ENCODE measurements around the gene CEP83. TPM values are rescaled to one million over a fixed set of nuclear protein-coding genes. Genes with fewer than 3 reads are reported as not detected.
"Not testable (repeated sequence)": the region's sequence is repeated elsewhere in the genome, so short reads cannot be mapped to it uniquely, and the experiment has no call there.

Gene CEP83
- total RNA-seq, 2 experiments from 2014 or later: 19.0 to 21.5 TPM

GRCh38 chr12:94398685-94399084 lies 61.0 kb downstream of the CEP83 start:
- H3K4me1 Mint-ChIP-seq (ENCODE audit: low read depth); intact Hi-C loops (cut with micrococcal nuclease); H3K4me3 Mint-ChIP-seq; CTCF ChIA-PET; DNase-seq; H3K27me3 Mint-ChIP-seq (ENCODE audit: low read depth); H3K27ac Mint-ChIP-seq: not testable (repeated sequence)
- peaks cover 65% of the 10 kb centered on the region for H3K36me3 Mint-ChIP-seq (ENCODE audit: low read depth)
- peaks cover 17% of the 10 kb centered on the region for H3K9me3 Mint-ChIP-seq

- Mint-ChIP-seq H3K27ac (no peak overlapping the region), H3K4me1 (ENCODE audit: low read depth) (no peaks in the 10 kb centered on the region), H3K4me3 (no peak overlapping the region), H3K27me3 (ENCODE audit: low read depth) (no peaks in the 10 kb centered on the region), H3K9me3 (peaks cover 18% of the 10 kb centered on the region), H3K36me3 (ENCODE audit: low read depth) (peaks cover 67% of the 10 kb centered on the region)
- DNase-seq: no peak
- CTCF ChIA-PET: no interaction called here
- intact Hi-C loops (cut with micrococcal nuclease): no loop called here
These were observed 62.3 kb downstream of the CEP83 start for GRCh38 chr12:94397401-94397800.

- Mint-ChIP-seq H3K36me3 (ENCODE audit: low read depth) (peaks cover 70% of the 10 kb centered on the region), H3K9me3 (peaks cover 23% of the 10 kb centered on the region)
- DNase-seq; H3K4me3 Mint-ChIP-seq; H3K4me1 Mint-ChIP-seq (ENCODE audit: low read depth); intact Hi-C loops (cut with micrococcal nuclease); CTCF ChIA-PET; H3K27me3 Mint-ChIP-seq (ENCODE audit: low read depth); H3K27ac Mint-ChIP-seq: not testable (repeated sequence)
These were observed 63.7 kb downstream of the CEP83 start for GRCh38 chr12:94396014-94396413.

- peaks cover 69% of the 10 kb centered on the region for H3K36me3 Mint-ChIP-seq (ENCODE audit: low read depth)
- no peak overlapping the region for H3K27ac Mint-ChIP-seq
These were observed 69.6 kb downstream of the CEP83 start for GRCh38 chr12:94390130-94390485.

GRCh38 chr12:94389482-94390129 lies 70.1 kb downstream of the CEP83 start:
- Mint-ChIP-seq H3K9me3 (peaks cover 17% of the 10 kb centered on the region), H3K36me3 (ENCODE audit: low read depth) (peaks cover 70% of the 10 kb centered on the region)
- intact Hi-C loops (cut with micrococcal nuclease); H3K27me3 Mint-ChIP-seq (ENCODE audit: low read depth); H3K27ac Mint-ChIP-seq; H3K4me1 Mint-ChIP-seq (ENCODE audit: low read depth); H3K4me3 Mint-ChIP-seq; DNase-seq; CTCF ChIA-PET: not testable (repeated sequence)

More at GRCh38 chr12:94390130-94390485, 69.6 kb downstream of the CEP83 start:
- DNase-seq: no peak
- Mint-ChIP-seq H3K27me3 (ENCODE audit: low read depth) (no peaks in the 10 kb centered on the region), H3K9me3 (peaks cover 12% of the 10 kb centered on the region), H3K4me3 (no peak overlapping the region), H3K4me1 (ENCODE audit: low read depth) (peaks cover 1% of the 10 kb centered on the region)
- CTCF ChIA-PET: no interaction called here
- intact Hi-C loops (cut with micrococcal nuclease): no loop called here

GRCh38 chr12:94386422-94386821 lies 73.2 kb downstream of the CEP83 start:
- peaks cover 67% of the 10 kb centered on the region for H3K36me3 Mint-ChIP-seq (ENCODE audit: low read depth)
- peaks cover 9% of the 10 kb centered on the region for H3K4me1 Mint-ChIP-seq (ENCODE audit: low read depth)
- DNase-seq: no peak
- no peak overlapping the region for H3K4me3 Mint-ChIP-seq
- intact Hi-C loops (cut with micrococcal nuclease): no loop called here
- H3K27ac Mint-ChIP-seq: no peak overlapping the region
- no peaks in the 10 kb centered on the region for H3K27me3 Mint-ChIP-seq (ENCODE audit: low read depth)
- CTCF ChIA-PET: interaction anchor here (1.0 kb wide), 1 partner anchor 146 kb away, joined by 4 read pairs; no protein-coding TSS in a partner anchor
- peaks cover 17% of the 10 kb centered on the region for H3K9me3 Mint-ChIP-seq

GRCh38 chr12:94384030-94384429 lies 75.6 kb downstream of the CEP83 start:
- H3K27me3 Mint-ChIP-seq (ENCODE audit: low read depth): no peaks in the 10 kb centered on the region
- H3K27ac Mint-ChIP-seq: no peak overlapping the region
- H3K4me1 Mint-ChIP-seq (ENCODE audit: low read depth): peaks cover 25% of the 10 kb centered on the region
- H3K36me3 Mint-ChIP-seq (ENCODE audit: low read depth): peaks cover 62% of the 10 kb centered on the region
- intact Hi-C loops (cut with micrococcal nuclease): no loop called here
- CTCF ChIA-PET: interaction anchor here (0.6 kb wide), 1 partner anchor 52 kb away, joined by 4 read pairs; no protein-coding TSS in a partner anchor
- H3K4me3 Mint-ChIP-seq: no peak overlapping the region
- DNase-seq: no peak
- H3K9me3 Mint-ChIP-seq: peaks cover 17% of the 10 kb centered on the region

- Mint-ChIP-seq H3K9me3 (peaks cover 16% of the 10 kb centered on the region), H3K27ac (no peak overlapping the region), H3K27me3 (ENCODE audit: low read depth) (no peaks in the 10 kb centered on the region), H3K4me1 (ENCODE audit: low read depth) (peaks cover 25% of the 10 kb centered on the region), H3K4me3 (no peak overlapping the region), H3K36me3 (ENCODE audit: low read depth) (peaks cover 51% of the 10 kb centered on the region)
- intact Hi-C loops (cut with micrococcal nuclease): no loop called here
- no peak for DNase-seq
- CTCF ChIA-PET: interaction anchor here (0.6 to 1.4 kb wide), 2 partner anchors 24 to 79 kb away, joined by 5 read pairs; no protein-coding TSS in a partner anchor
These were observed 79.2 kb downstream of the CEP83 start for GRCh38 chr12:94380507-94380906.

- intact Hi-C loops (cut with micrococcal nuclease): no loop called here
- H3K4me1 Mint-ChIP-seq (ENCODE audit: low read depth): peaks cover 18% of the 10 kb centered on the region
- no peak for DNase-seq
- H3K27ac Mint-ChIP-seq: no peak overlapping the region
- H3K27me3 Mint-ChIP-seq (ENCODE audit: low read depth): no peaks in the 10 kb centered on the region
- H3K4me3 Mint-ChIP-seq: no peak overlapping the region
- peaks cover 7% of the 10 kb centered on the region for H3K9me3 Mint-ChIP-seq
- CTCF ChIA-PET: interaction anchor here (0.5 to 1.4 kb wide), 3 partner anchors 25 to 912 kb away, joined by 3 to 7 read pairs (median 5); no protein-coding TSS in a partner anchor
- H3K36me3 Mint-ChIP-seq (ENCODE audit: low read depth): peaks cover 47% of the 10 kb centered on the region
These were observed 80.1 kb downstream of the CEP83 start for GRCh38 chr12:94379479-94380113.

GRCh38 chr12:94377599-94377998 lies 82.1 kb downstream of the CEP83 start:
- peaks cover 37% of the 10 kb centered on the region for H3K36me3 Mint-ChIP-seq (ENCODE audit: low read depth)
- peaks cover 26% of the 10 kb centered on the region for H3K4me1 Mint-ChIP-seq (ENCODE audit: low read depth)
- no peak overlapping the region for H3K27ac Mint-ChIP-seq
- no peak overlapping the region for H3K4me3 Mint-ChIP-seq
- no peaks in the 10 kb centered on the region for H3K27me3 Mint-ChIP-seq (ENCODE audit: low read depth)
- CTCF ChIA-PET: no interaction called here
- no peaks in the 10 kb centered on the region for H3K9me3 Mint-ChIP-seq
- intact Hi-C loops (cut with micrococcal nuclease): no loop called here
- no peak for DNase-seq

GRCh38 chr12:94374124-94374523 lies 85.5 kb downstream of the CEP83 start:
- H3K9me3 Mint-ChIP-seq: no peaks in the 10 kb centered on the region
- no peak for DNase-seq
- H3K4me3 Mint-ChIP-seq: no peak overlapping the region
- intact Hi-C loops (cut with micrococcal nuclease): no loop called here
- H3K27ac Mint-ChIP-seq: no peak overlapping the region
- peaks cover 18% of the 10 kb centered on the region for H3K4me1 Mint-ChIP-seq (ENCODE audit: low read depth)
- H3K27me3 Mint-ChIP-seq (ENCODE audit: low read depth): no peaks in the 10 kb centered on the region
- H3K36me3 Mint-ChIP-seq (ENCODE audit: low read depth): peaks cover 29% of the 10 kb centered on the region
- CTCF ChIA-PET: no interaction called here

GRCh38 chr12:94372461-94372860 lies 87.2 kb downstream of the CEP83 start:
- Mint-ChIP-seq H3K4me3 (no peak overlapping the region), H3K36me3 (ENCODE audit: low read depth) (peaks cover 25% of the 10 kb centered on the region)

GRCh38 chr12:94362653-94363052 lies 97.0 kb downstream of the CEP83 start:
- no peak overlapping the region for H3K4me3 Mint-ChIP-seq
- no peak for DNase-seq
- no peak overlapping the region for H3K27ac Mint-ChIP-seq
- CTCF ChIA-PET: no interaction called here
- H3K9me3 Mint-ChIP-seq: peaks cover 24% of the 10 kb centered on the region
- intact Hi-C loops (cut with micrococcal nuclease): no loop called here
- no peaks in the 10 kb centered on the region for H3K27me3 Mint-ChIP-seq (ENCODE audit: low read depth)
- H3K36me3 Mint-ChIP-seq (ENCODE audit: low read depth): peaks cover 64% of the 10 kb centered on the region
- no peaks in the 10 kb centered on the region for H3K4me1 Mint-ChIP-seq (ENCODE audit: low read depth)

More at GRCh38 chr12:94372461-94372860, 87.2 kb downstream of the CEP83 start:
- no peaks in the 10 kb centered on the region for H3K9me3 Mint-ChIP-seq
- CTCF ChIA-PET: no interaction called here
- intact Hi-C loops (cut with micrococcal nuclease): loop anchor here (1.0 to 2.0 kb wide), 6 partner anchors 20 to 164 kb away; partner anchors contain the start of gene CEP83
- peak; percentile 7 for DNase-seq
- no peaks in the 10 kb centered on the region for H3K27me3 Mint-ChIP-seq (ENCODE audit: low read depth)
- peaks cover 23% of the 10 kb centered on the region for H3K4me1 Mint-ChIP-seq (ENCODE audit: low read depth)
- peak overlapping the region; percentile 66 for H3K27ac Mint-ChIP-seq
